ENCODE measurements around the gene CFAP57. TPM values are rescaled to one million over a fixed set of nuclear protein-coding genes. Genes with fewer than 3 reads are reported as not detected.
A peak's percentile ranks its signal among the peaks of the same experiment; 100 is the strongest.

The CFAP57 gene
- total and polyA plus RNA-seq, 2 of the 4 experiments (the other 2 are of a cell fraction) = 0.29 to 0.36 TPM

DNA sequence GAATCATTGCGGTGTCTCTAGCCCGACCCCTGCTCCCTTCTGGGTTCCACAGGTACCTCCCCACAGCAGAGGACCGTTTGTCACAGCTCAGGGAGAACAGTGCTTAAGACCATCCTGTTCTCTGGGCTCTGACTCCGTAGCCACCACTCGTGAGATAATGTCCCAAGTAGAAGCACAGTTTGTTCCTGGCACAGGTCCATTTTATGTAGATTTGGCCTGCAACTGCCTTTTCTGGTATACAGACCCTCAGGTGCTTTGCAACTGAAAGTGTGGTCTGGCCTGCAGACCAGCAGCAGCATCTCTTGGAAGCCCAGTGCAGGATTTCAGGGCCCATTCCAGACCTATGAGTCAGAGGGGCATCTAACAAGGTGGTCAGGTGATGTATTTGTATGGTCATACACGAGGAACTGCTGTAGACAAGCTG lies 69.3 kb downstream of the CFAP57 start:
- Histone ChIP-seq H3K14ac (replicated peaks; ENCODE audit: low read depth, low read length) (no peak overlapping the region), H3K4ac (ENCODE audit: low read depth, low read length) (no peak overlapping the region), H3K23ac (ENCODE audit: low read depth, low read length) (no peak overlapping the region), H3K36me3 (ENCODE audit: control insufficient read depth, insufficient read depth, low read length) (no peaks in the 10 kb centered on the region), H3K27me3 (ENCODE audit: control insufficient read depth, insufficient read depth, low read length) (no peaks in the 10 kb centered on the region), H2AK5ac (ENCODE audit: low read depth, low read length) (no peak overlapping the region), H3K4me3 (ENCODE audit: insufficient read depth, low read depth, low read length) (no peak overlapping the region), H4K8ac (ENCODE audit: low read depth in 2 of 2, low read length in 2 of 2) (no peak overlapping the region), H3K9me1 (ENCODE audit: insufficient read depth, low read length) (no peaks in the 10 kb centered on the region; the same call in 1 of the 2 replicates), H3K4me2 (ENCODE audit: low read depth, low read length) (no peak overlapping the region), H2BK5ac (ENCODE audit: low read depth, low read length, poor library complexity, severe bottlenecking) (no peak overlapping the region), H3K18ac (ENCODE audit: low read depth, low read length) (no peak overlapping the region), H4K91ac (ENCODE audit: insufficient read depth, low read depth, low read length) (no peak overlapping the region), H4K20me1 (ENCODE audit: insufficient read depth, low read length) (no peaks in the 10 kb centered on the region), H4K5ac (ENCODE audit: low read depth, low read length) (no peak overlapping the region), H2AFZ (replicated peaks; ENCODE audit: low read length, poor library complexity) (peak overlapping the region; percentile 17), H3K9ac (ENCODE audit: low read depth, low read length) (no peak overlapping the region), H3K9me3 (ENCODE audit: control insufficient read depth, insufficient read depth, low read length) (no peaks in the 10 kb centered on the region), H3K4me1 (ENCODE audit: control insufficient read depth, insufficient read depth, low read length) (peaks cover 6% of the 10 kb centered on the region; the same call in 1 of the 2 replicates), H3K79me1 (ENCODE audit: low read depth in 1 of 2, low read length in 2 of 2) (no peaks in the 10 kb centered on the region), H2BK15ac (ENCODE audit: low read depth, low read length) (no peak overlapping the region), H3K56ac (ENCODE audit: extremely low read depth, insufficient read depth, low read length) (no peak overlapping the region), H2AK9ac (replicated peaks; ENCODE audit: low read depth, low read length, poor library complexity) (peak overlapping the region; percentile 21), H3K27ac (ENCODE audit: insufficient read depth, low read length) (no peak overlapping the region), H2BK120ac (ENCODE audit: low read depth, low read length) (no peak overlapping the region), H2BK20ac (ENCODE audit: low read depth, low read length) (no peak overlapping the region)
- in situ Hi-C loops (cut with MboI; ENCODE audit: low sequenced_read_pairs) (no loop called here), intact Hi-C loops (cut with micrococcal nuclease) (no loop called here), dilution Hi-C loops (cut with HindIII; ENCODE audit: low sequenced_read_pairs, unreplicated experiment) (no loop called here)
- 40% methylated on average over 4 of the region's 6 CpGs; no CpG with 5 or more reads in 1 of the 2 experiments for WGBS, 2 experiments (ENCODE audit: extremely low coverage in 2 of 2, insufficient read length in 1 of 2)
- DNase-seq (peak; percentile 54), ATAC-seq (ENCODE audit: low read depth) (no peak)
- BruUV-seq (replicated peaks) = no TSS peak
- ChIA-PET POLR2A (ENCODE audit: unreplicated experiment) (no interaction called here), CTCF (no interaction called here)
- TF ChIP-seq RFX5 (IDR thresholded peaks at IDR 0.05; ENCODE audit: low read depth, low read length) = no peak
- TF ChIP-seq, protein P1, sequence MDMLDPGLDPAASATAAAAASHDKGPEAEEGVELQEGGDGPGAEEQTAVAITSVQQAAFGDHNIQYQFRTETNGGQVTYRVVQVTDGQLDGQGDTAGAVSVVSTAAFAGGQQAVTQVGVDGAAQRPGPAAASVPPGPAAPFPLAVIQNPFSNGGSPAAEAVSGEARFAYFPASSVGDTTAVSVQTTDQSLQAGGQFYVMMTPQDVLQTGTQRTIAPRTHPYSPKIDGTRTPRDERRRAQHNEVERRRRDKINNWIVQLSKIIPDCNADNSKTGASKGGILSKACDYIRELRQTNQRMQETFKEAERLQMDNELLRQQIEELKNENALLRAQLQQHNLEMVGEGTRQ (IDR thresholded peaks at IDR 0.05; ENCODE audit: low read depth, low read length) = 0 out of 2 replicates have a peak, but pooled peaks have one; percentile 28
- peak; percentile 11; the same call in 1 of the 2 replicates for TF ChIP-seq FOS (IDR thresholded peaks at IDR 0.05; ENCODE audit: low read depth, low read length)

Data from IMR-90 (cell line).